GM06990 (cell line): ENCODE data around the gene PATE2.

Source experiments
- DNase-seq: peaks from one replicate; pipeline ENCODE4 v3.0.0-alpha.2; 2011; ENCODE audit not compliant: insufficient read length; ENCODE audit errors: extremely low read depth
- H3K27me3 ChIP-seq: replicated peaks from 2 replicates; pipeline ENCODE4 v1.6.0; 2011; ENCODE audit warnings: low read length; ENCODE audit not compliant: control insufficient read depth, insufficient read depth
- H3K36me3 ChIP-seq: 2 replicates; pipeline ENCODE4 v1.5.1; 2011; ENCODE audit warnings: low read length; ENCODE audit not compliant: control insufficient read depth, insufficient read depth
- H3K4me3 ChIP-seq: replicated peaks from 2 replicates; pipeline ENCODE4 v1.5.1; 2011; ENCODE audit warnings: low read depth, mild to moderate bottlenecking, control low read depth, low read length
- CTCF ChIP-seq: IDR thresholded peaks from 2 replicates; pipeline ENCODE4 v1.5.1; 2011; ENCODE audit warnings: low read length, control low read depth, mild to moderate bottlenecking, inconsistent platforms; ENCODE audit not compliant: insufficient read depth, poor library complexity, severe bottlenecking

Gene PATE2

GRCh38 chr11:125778728-125779127 is at the start of gene PATE2:
TSS of gene PATE2 (minus strand) at chr11:125778828. CDS start at chr11:125778773, 55 bp downstream.
- H3K27me3 ChIP-seq: no peaks in the 10 kb centered on the region; the same call in 1 of the 2 replicates
- no peak for DNase-seq
- H3K36me3 ChIP-seq: no peaks in the 10 kb centered on the region
- TF ChIP-seq CTCF: no peak
- no peak within 1 kb of the TSS for H3K4me3 ChIP-seq

- no peak for DNase-seq
- TF ChIP-seq CTCF: no peak
- H3K4me3 ChIP-seq: no peak overlapping the region
- no peaks in the 10 kb centered on the region for H3K36me3 ChIP-seq
- no peaks in the 10 kb centered on the region for H3K27me3 ChIP-seq
Measured at GRCh38 chr11:125807909-125808308, 29.3 kb upstream of the PATE2 start.

- no peak for TF ChIP-seq CTCF
- Histone ChIP-seq H3K36me3 (no peaks in the 10 kb centered on the region), H3K4me3 (no peak overlapping the region), H3K27me3 (no peaks in the 10 kb centered on the region)
- no peak for DNase-seq
Measured at GRCh38 chr11:125802387-125802786, 23.8 kb upstream of the PATE2 start.

GRCh38 chr11:125799808-125800207 is 21.2 kb upstream of the PATE2 start:
- no peaks in the 10 kb centered on the region for H3K36me3 ChIP-seq
- H3K27me3 ChIP-seq: no peaks in the 10 kb centered on the region
- TF ChIP-seq CTCF: no peak
- DNase-seq: no peak
- no peak overlapping the region for H3K4me3 ChIP-seq

- no peak for TF ChIP-seq CTCF
- no peak overlapping the region for H3K4me3 ChIP-seq
- no peaks in the 10 kb centered on the region for H3K27me3 ChIP-seq
- H3K36me3 ChIP-seq: no peaks in the 10 kb centered on the region
- DNase-seq: no peak
Measured at GRCh38 chr11:125797641-125798040, 19.0 kb upstream of the PATE2 start.

GRCh38 chr11:125790825-125791224 is 12.2 kb upstream of the PATE2 start:
- H3K27me3 ChIP-seq: no peaks in the 10 kb centered on the region
- H3K4me3 ChIP-seq: no peak overlapping the region
- TF ChIP-seq CTCF: no peak
- DNase-seq: no peak
- no peaks in the 10 kb centered on the region for H3K36me3 ChIP-seq
